Calu3 (cell line): ENCODE measurements around the gene ZNF548. TPM values are rescaled to one million over a fixed set of nuclear protein-coding genes. Genes with fewer than 3 reads are reported as not detected.
A peak's percentile ranks its signal among the peaks of the same experiment; 100 is the strongest.

Experiments used
- BruUV-seq: library from RNA; stranded (reverse); fragments of 400-500 nt; replicated peaks from 2 replicates; lab custom pipeline; 2021; lab: Mats Ljungman, UMichigan
- CTCF ChIA-PET: fragments of 300-600 bp; sonication (Branson Sonifier 250); formaldehyde crosslinking; loops from one replicate; lab custom pipeline; 2022; ENCODE audit warnings: antibody characterized with exemption; lab: Charles Lee
- DNase-seq: peaks from one replicate; pipeline ENCODE4 v3.0.0; 2022
- H3K27ac Mint-ChIP-seq: one replicate; pipeline ENCODE4 v1.8.0; 2022; ENCODE audit warnings: mixed read lengths; ENCODE audit not compliant: unreplicated experiment
- H3K27me3 Mint-ChIP-seq: one replicate; pipeline ENCODE4 v1.8.0; 2022; ENCODE audit warnings: mixed read lengths; ENCODE audit not compliant: unreplicated experiment
- H3K36me3 Mint-ChIP-seq: one replicate; pipeline ENCODE4 v1.8.0; 2022; ENCODE audit warnings: mild to moderate bottlenecking, moderate library complexity, mixed read lengths; ENCODE audit not compliant: insufficient read depth, unreplicated experiment
- H3K4me1 Mint-ChIP-seq: one replicate; pipeline ENCODE4 v1.8.0; 2022; ENCODE audit warnings: mild to moderate bottlenecking, low read depth, mixed read lengths; ENCODE audit not compliant: unreplicated experiment
- H3K4me3 Mint-ChIP-seq: one replicate; pipeline ENCODE4 v1.8.0; 2022; ENCODE audit warnings: mild to moderate bottlenecking, low read depth, moderate library complexity, mixed read lengths; ENCODE audit not compliant: unreplicated experiment
- H3K9me3 Mint-ChIP-seq: one replicate; pipeline ENCODE4 v1.8.0; 2022; ENCODE audit warnings: low read depth, mixed read lengths; ENCODE audit not compliant: unreplicated experiment
- CTCF ChIP-seq: fragments of 200-600 bp; IDR thresholded peaks from one replicate; pipeline ENCODE4 v1.8.0; 2022; ENCODE audit warnings: antibody characterized with exemption; ENCODE audit not compliant: unreplicated experiment
- intact Hi-C: fragments of 100-400 bp; cut with micrococcal nuclease; formaldehyde crosslinking; loops from one replicate; pipeline ENCODE4 v1.10.0; 2022; ENCODE audit not compliant: unreplicated experiment
- total RNA-seq: library from RNA; stranded (reverse); gene quantifications from 2 replicates; pipeline ENCODE4 v1.2.3, GENCODE V29; 2022

Gene ZNF548
- total RNA-seq, 1 experiment from 2014 or later, result 23.0 TPM

GRCh38 chr19:57436417-57436816 is 46.8 kb downstream of the ZNF548 start:
- Mint-ChIP-seq H3K4me1 (peaks cover 21% of the 10 kb centered on the region), H3K4me3 (peak overlapping the region; percentile 94), H3K9me3 (peaks cover 19% of the 10 kb centered on the region), H3K27ac (peak overlapping the region; percentile 69), H3K27me3 (no peaks in the 10 kb centered on the region), H3K36me3 (peaks cover 31% of the 10 kb centered on the region)
- no TSS peak for BruUV-seq
- no peak for TF ChIP-seq CTCF
- CTCF ChIA-PET, result no interaction called here
- no peak for DNase-seq
- intact Hi-C loops, result loop anchor here (10.0 kb wide), 1 partner anchor 568 kb away; the partner anchor contains the start of gene ZNF606

GRCh38 chr19:57437931-57438330 is 48.3 kb downstream of the ZNF548 start:
- no peak for DNase-seq
- Mint-ChIP-seq H3K27ac (no peak overlapping the region), H3K9me3 (peaks cover 25% of the 10 kb centered on the region), H3K36me3 (peaks cover 31% of the 10 kb centered on the region), H3K27me3 (no peaks in the 10 kb centered on the region), H3K4me3 (no peak overlapping the region), H3K4me1 (peaks cover 21% of the 10 kb centered on the region)
- BruUV-seq, result no TSS peak
- CTCF ChIA-PET, result no interaction called here
- intact Hi-C loops, result loop anchor here (10.0 kb wide), 1 partner anchor 567 kb away; the partner anchor contains the start of gene ZNF606
- TF ChIP-seq CTCF, result no peak

GRCh38 chr19:57438925-57439324 is 49.3 kb downstream of the ZNF548 start:
- no TSS peak for BruUV-seq
- no peak overlapping the region for H3K4me3 Mint-ChIP-seq
- no peak for TF ChIP-seq CTCF
- no peaks in the 10 kb centered on the region for H3K27me3 Mint-ChIP-seq
- CTCF ChIA-PET, result no interaction called here
- peaks cover 21% of the 10 kb centered on the region for H3K4me1 Mint-ChIP-seq
- H3K27ac Mint-ChIP-seq, result no peak overlapping the region
- no peak for DNase-seq
- intact Hi-C loops, result loop anchor here (10.0 kb wide), 1 partner anchor 566 kb away; the partner anchor contains the start of gene ZNF606
- peaks cover 27% of the 10 kb centered on the region for H3K9me3 Mint-ChIP-seq
- H3K36me3 Mint-ChIP-seq, result peaks cover 35% of the 10 kb centered on the region

GRCh38 chr19:57441979-57442752 is 52.5 kb downstream of the ZNF548 start:
- no peaks in the 10 kb centered on the region for H3K27me3 Mint-ChIP-seq
- TF ChIP-seq CTCF, result no peak
- no peak overlapping the region for H3K27ac Mint-ChIP-seq
- no TSS peak for BruUV-seq
- H3K4me3 Mint-ChIP-seq, result no peak overlapping the region
- DNase-seq, result no peak
- intact Hi-C loops, result no loop called here
- H3K4me1 Mint-ChIP-seq, result no peaks in the 10 kb centered on the region
- CTCF ChIA-PET, result no interaction called here
- H3K9me3 Mint-ChIP-seq, result peaks cover 26% of the 10 kb centered on the region
- peaks cover 15% of the 10 kb centered on the region for H3K36me3 Mint-ChIP-seq
